Endothelial cell of hepatic sinusoid (primary cell): ENCODE data around the gene FLNA.
"Not testable (repeated sequence)": the region's sequence is repeated elsewhere in the genome, so short reads cannot be mapped to it uniquely, and the experiment has no call there.

Experiments
- in situ Hi-C: cut with HindIII; loops from 2 replicates; pipeline ENCODE4 v1.10.0; 2017; ENCODE audit warnings: low sequenced_read_pairs

FLNA gene

GRCh38 chrX:154343620-154344019, 30.8 kb downstream of the FLNA start:
- in situ Hi-C loops = not testable (repeated sequence)

GRCh38 chrX:154343063-154343462, 31.4 kb downstream of the FLNA start:
- in situ Hi-C loops = not testable (repeated sequence)

- in situ Hi-C loops = not testable (repeated sequence)
Observed at GRCh38 chrX:154341399-154342298, 32.8 kb downstream of the FLNA start.

GRCh38 chrX:154334496-154334895, 39.9 kb downstream of the FLNA start:
- in situ Hi-C loops = no loop called here

GRCh38 chrX:154333837-154334271, 40.6 kb downstream of the FLNA start:
- in situ Hi-C loops = no loop called here

GRCh38 chrX:154333116-154333515, 41.3 kb downstream of the FLNA start:
- in situ Hi-C loops = no loop called here

- in situ Hi-C loops = no loop called here
Observed at GRCh38 chrX:154332561-154332960, 41.9 kb downstream of the FLNA start.

GRCh38 chrX:154329294-154329693, 45.1 kb downstream of the FLNA start:
- in situ Hi-C loops = no loop called here

- in situ Hi-C loops = no loop called here
Observed at GRCh38 chrX:154328646-154329045, 45.8 kb downstream of the FLNA start.

GRCh38 chrX:154327038-154327820, 47.2 kb downstream of the FLNA start:
- in situ Hi-C loops = no loop called here

- in situ Hi-C loops = no loop called here
Observed at GRCh38 chrX:154325541-154325940, 48.9 kb downstream of the FLNA start.

GRCh38 chrX:154323537-154323936, 50.9 kb downstream of the FLNA start:
- in situ Hi-C loops = no loop called here

- in situ Hi-C loops = no loop called here
Observed at GRCh38 chrX:154322890-154323289, 51.5 kb downstream of the FLNA start.

- in situ Hi-C loops = no loop called here
Observed at GRCh38 chrX:154321594-154321993, 52.8 kb downstream of the FLNA start.

- in situ Hi-C loops = no loop called here
Observed at GRCh38 chrX:154321152-154321551, 53.3 kb downstream of the FLNA start.

GRCh38 chrX:154320406-154320805, 54.0 kb downstream of the FLNA start:
- in situ Hi-C loops = no loop called here

- in situ Hi-C loops = no loop called here
Observed at GRCh38 chrX:154317391-154317995, 56.9 kb downstream of the FLNA start.

GRCh38 chrX:154315416-154315815, 59.0 kb downstream of the FLNA start:
- in situ Hi-C loops = no loop called here

- in situ Hi-C loops = no loop called here
Observed at GRCh38 chrX:154313147-154313546, 61.3 kb downstream of the FLNA start.

GRCh38 chrX:154312116-154312515, 62.3 kb downstream of the FLNA start:
- in situ Hi-C loops = no loop called here
